NB4 (cell line): Measurements from ENCODE around the gene TYRP1.

ENCODE experiments used
- DNase-seq: peaks from one replicate; pipeline ENCODE4 v3.0.0; 2010; ENCODE audit warnings: low read depth
- H3K4me3 ChIP-seq: one replicate; pipeline ENCODE4 v1.5.1; 2011; ENCODE audit warnings: mild to moderate bottlenecking, low read depth, low read length, moderate library complexity
- MYC ChIP-seq: IDR thresholded peaks from 2 replicates; pipeline ENCODE4 v1.6.1; 2011; ENCODE audit warnings: low read depth, low read length
- POLR2A ChIP-seq: IDR thresholded peaks from 2 replicates; pipeline ENCODE4 v1.6.1; 2011; ENCODE audit warnings: mild to moderate bottlenecking; ENCODE audit not compliant: insufficient read length; ENCODE audit errors: extremely low read depth
- TF ChIP-seq, protein P1 (sequence below): IDR thresholded peaks from one replicate; pipeline ENCODE4 v1.5.1; 2012; ENCODE audit warnings: low read depth, low read length
- TF ChIP-seq, protein P2 (sequence below): IDR thresholded peaks from 2 replicates; pipeline ENCODE4 v1.6.1; 2011; ENCODE audit warnings: low read depth, low read length

TYRP1 gene

DNA sequence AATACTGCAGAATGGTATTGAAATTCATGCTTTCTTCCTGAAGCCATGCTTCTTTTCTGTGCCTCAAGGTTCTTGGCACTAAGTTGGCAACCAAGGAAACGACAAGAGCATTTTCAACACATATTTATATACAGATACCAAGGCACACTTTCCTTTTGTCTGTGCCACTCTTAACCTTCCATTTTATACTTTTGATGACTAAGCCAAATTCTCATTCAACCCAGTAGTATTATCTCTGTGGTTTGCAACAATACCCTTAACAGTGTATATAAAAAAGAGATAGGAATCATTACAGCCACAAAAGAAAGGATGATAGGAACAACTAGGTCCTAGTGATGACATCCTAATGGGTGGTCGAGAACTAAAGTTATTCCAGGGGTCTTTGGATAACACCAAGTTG lies 36.0 kb upstream of the TYRP1 start:
- no peak overlapping the region for H3K4me3 ChIP-seq
- DNase-seq: no peak
- TF ChIP-seq, protein P1, sequence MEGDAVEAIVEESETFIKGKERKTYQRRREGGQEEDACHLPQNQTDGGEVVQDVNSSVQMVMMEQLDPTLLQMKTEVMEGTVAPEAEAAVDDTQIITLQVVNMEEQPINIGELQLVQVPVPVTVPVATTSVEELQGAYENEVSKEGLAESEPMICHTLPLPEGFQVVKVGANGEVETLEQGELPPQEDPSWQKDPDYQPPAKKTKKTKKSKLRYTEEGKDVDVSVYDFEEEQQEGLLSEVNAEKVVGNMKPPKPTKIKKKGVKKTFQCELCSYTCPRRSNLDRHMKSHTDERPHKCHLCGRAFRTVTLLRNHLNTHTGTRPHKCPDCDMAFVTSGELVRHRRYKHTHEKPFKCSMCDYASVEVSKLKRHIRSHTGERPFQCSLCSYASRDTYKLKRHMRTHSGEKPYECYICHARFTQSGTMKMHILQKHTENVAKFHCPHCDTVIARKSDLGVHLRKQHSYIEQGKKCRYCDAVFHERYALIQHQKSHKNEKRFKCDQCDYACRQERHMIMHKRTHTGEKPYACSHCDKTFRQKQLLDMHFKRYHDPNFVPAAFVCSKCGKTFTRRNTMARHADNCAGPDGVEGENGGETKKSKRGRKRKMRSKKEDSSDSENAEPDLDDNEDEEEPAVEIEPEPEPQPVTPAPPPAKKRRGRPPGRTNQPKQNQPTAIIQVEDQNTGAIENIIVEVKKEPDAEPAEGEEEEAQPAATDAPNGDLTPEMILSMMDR: no peak
- no peak for TF ChIP-seq POLR2A
- no peak for TF ChIP-seq MYC
- TF ChIP-seq, protein P2, sequence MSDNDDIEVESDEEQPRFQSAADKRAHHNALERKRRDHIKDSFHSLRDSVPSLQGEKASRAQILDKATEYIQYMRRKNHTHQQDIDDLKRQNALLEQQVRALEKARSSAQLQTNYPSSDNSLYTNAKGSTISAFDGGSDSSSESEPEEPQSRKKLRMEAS: no peak

DNA sequence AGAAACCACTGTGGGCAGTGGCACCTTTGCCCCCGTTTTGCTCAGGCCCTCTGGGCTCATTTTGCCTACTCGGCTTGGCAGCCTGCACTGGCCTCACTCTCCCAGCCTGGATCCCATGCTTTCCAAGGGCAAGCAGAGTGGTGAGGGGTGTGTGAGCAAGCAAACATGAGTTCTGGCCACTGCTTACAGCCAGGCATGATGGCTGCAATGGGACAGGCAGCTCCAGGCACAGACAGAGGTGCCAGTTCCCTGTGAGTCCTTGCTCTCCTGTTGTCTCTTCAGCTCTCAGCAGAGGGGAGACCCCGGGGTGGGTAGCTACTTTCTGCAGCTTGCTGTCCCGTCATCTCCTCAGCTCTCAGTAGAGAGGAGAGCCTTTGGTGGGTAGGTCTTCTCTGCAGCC lies 35.2 kb upstream of the TYRP1 start:
- TF ChIP-seq, protein P2: no peak
- TF ChIP-seq POLR2A: no peak
- TF ChIP-seq, protein P1: no peak
- TF ChIP-seq MYC: no peak
- DNase-seq: no peak
- no peak overlapping the region for H3K4me3 ChIP-seq

DNA sequence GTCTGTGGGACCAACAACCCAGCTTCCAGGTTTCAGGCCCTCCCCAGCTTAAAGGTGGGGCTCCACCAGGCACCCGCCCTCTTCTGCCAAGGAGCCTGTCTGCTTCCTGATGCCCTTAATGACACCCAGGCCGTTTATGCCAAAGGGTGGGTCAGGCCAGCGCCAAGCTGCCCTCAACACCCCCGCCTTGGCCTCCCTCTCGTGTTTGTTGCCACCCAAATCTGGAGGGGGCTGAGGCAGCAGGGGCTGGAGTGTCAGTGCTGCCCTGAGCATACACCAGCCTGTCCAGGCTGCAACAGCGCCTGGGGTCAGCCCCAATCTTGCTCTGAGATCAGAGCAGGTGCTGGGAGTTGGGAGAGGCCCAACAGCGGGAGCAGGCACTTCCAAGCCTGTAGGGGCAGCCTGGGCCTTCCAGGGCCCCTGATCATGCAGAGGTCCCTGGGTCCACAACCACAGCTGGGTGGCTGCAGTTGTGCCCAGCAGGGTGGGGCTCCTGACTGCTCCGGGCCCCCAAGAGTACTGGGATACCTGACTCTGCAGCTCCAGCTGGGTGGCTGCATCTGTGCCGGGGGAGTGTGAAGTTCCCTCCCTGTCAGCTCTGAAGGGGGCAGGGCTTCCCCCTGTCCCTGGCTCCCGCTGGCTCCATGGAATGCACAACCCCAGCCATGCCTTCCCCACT lies 34.5 kb upstream of the TYRP1 start:
- no peak for DNase-seq
- TF ChIP-seq MYC: no peak
- TF ChIP-seq, protein P1: no peak
- no peak for TF ChIP-seq POLR2A
- TF ChIP-seq, protein P2: no peak
- H3K4me3 ChIP-seq: no peak overlapping the region

DNA sequence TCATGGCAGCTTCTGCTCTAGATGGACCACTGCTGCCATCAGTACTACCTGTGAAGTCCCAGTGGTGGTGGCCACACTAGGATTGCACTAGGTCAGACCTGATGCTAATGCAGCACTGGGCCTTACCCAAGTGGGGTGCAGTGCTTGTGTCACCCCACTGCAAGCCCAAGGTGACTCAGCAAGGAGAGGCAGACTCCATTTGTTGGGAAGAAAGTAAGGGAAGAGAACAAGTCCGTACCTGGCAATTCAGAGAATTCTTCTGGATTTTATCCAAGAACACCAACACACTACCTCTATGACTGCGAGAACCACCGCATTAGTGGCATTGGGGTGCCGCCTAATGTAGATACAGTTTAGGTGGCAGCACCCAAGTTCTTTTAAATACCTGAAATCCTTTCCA lies 34.0 kb upstream of the TYRP1 start:
- no peak for TF ChIP-seq POLR2A
- TF ChIP-seq, protein P1: no peak
- no peak for TF ChIP-seq MYC
- TF ChIP-seq, protein P2: no peak
- no peak for DNase-seq
- no peak overlapping the region for H3K4me3 ChIP-seq

DNA sequence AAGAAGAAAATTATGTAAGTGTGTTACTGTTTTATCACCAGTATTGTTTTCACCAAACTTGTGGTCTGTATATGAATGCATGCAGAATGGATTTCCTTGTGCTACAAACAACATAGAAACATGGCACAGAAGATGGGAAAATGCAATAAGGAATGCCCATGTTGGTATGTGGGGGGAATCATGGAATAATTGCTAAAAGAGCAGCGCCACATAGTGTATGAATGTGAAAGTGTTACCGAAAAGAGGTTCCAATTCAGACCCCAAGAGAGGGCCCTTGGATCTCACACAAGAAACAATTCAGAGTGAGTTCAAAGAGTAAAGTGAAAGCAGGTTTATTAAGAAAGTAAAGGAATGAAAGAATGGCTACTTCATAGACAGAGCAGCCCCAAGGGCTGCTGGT lies 26.4 kb upstream of the TYRP1 start:
- TF ChIP-seq, protein P1: peak; percentile 55
- TF ChIP-seq MYC (no peak), POLR2A (no peak)
- TF ChIP-seq, protein P2: no peak
- DNase-seq: peak; percentile 30

More for the DNA sequence above, 26.4 kb upstream of the TYRP1 start:
- no peak overlapping the region for H3K4me3 ChIP-seq
